ENCODE data around the gene PLD4.

GRCh38 chr14:104900639-104901512 is 23.8 kb upstream of the PLD4 start:
- no peak for TF ChIP-seq EZH2phosphoT487 (IDR thresholded peaks at IDR 0.05; ENCODE audit: borderline replicate concordance)
- no peak for TF ChIP-seq CTCF (conservative IDR thresholded peaks at IDR 0.05; ENCODE audit: low read length)

All from Loucy (cell line).